SK-N-SH treated with all-trans-retinoic acid at 6 μM for 48 hours (cell line): Measurements from ENCODE around the gene NIPA2.

ENCODE experiments used
- CREB5 ChIP-seq: fragments of 250-450 bp; sonication (Bioruptor Pico); IDR thresholded peaks from 2 replicates; pipeline ENCODE4 v1.5.1; 2020; ENCODE audit warnings: low read depth, mild to moderate bottlenecking, moderate library complexity
- OSR1 ChIP-seq: fragments of 250-450 bp; sonication (Bioruptor Pico); IDR thresholded peaks from 2 replicates; pipeline ENCODE4 v1.8.0; 2022; ENCODE audit warnings: moderate library complexity, mild to moderate bottlenecking, inconsistent platforms
- PATZ1 ChIP-seq: fragments of 250-450 bp; sonication (Bioruptor Pico); IDR thresholded peaks from 2 replicates; pipeline ENCODE4 v1.8.0; 2020; ENCODE audit warnings: mild to moderate bottlenecking, moderate library complexity, borderline replicate concordance
- POU6F1 ChIP-seq: fragments of 250-450 bp; sonication (Bioruptor Pico); IDR thresholded peaks from 2 replicates; pipeline ENCODE4 v1.8.0; 2021; ENCODE audit warnings: low read depth, mild to moderate bottlenecking, moderate library complexity, borderline replicate concordance
- RARB ChIP-seq: fragments of 250-450 bp; sonication (Bioruptor Pico); IDR thresholded peaks from 2 replicates; pipeline ENCODE4 v1.8.0; 2021; ENCODE audit warnings: mild to moderate bottlenecking, moderate library complexity
- TCF4 ChIP-seq: fragments of 250-450 bp; sonication (Bioruptor Pico); IDR thresholded peaks from 2 replicates; pipeline ENCODE4 v1.8.0; 2021; ENCODE audit warnings: mild to moderate bottlenecking, moderate library complexity, borderline replicate concordance
- TOX ChIP-seq: fragments of 250-450 bp; sonication (Bioruptor Pico); IDR thresholded peaks from 2 replicates; pipeline ENCODE4 v1.8.0; 2021; ENCODE audit warnings: mild to moderate bottlenecking, moderate library complexity, borderline replicate concordance
- TSHZ2 ChIP-seq: fragments of 250-450 bp; sonication (Bioruptor Pico); IDR thresholded peaks from 2 replicates; pipeline ENCODE4 v1.5.0; 2020; ENCODE audit warnings: mild to moderate bottlenecking, moderate library complexity
- ZC3H10 ChIP-seq: fragments of 250-450 bp; sonication (Bioruptor Pico); IDR thresholded peaks from 2 replicates; pipeline ENCODE4 v1.5.1; 2021; ENCODE audit warnings: mild to moderate bottlenecking, moderate library complexity
- ZFP3 ChIP-seq: fragments of 250-450 bp; sonication (Bioruptor Pico); IDR thresholded peaks from 2 replicates; pipeline ENCODE4 v1.5.0; 2020; ENCODE audit warnings: mild to moderate bottlenecking, moderate library complexity
- ZFP30 ChIP-seq: fragments of 450-650 bp; formaldehyde crosslinking; IDR thresholded peaks from 2 replicates; pipeline ENCODE4 v1.5.0; 2022; ENCODE audit warnings: mild to moderate bottlenecking, moderate library complexity
- ZNF565 ChIP-seq: fragments of 450-650 bp; formaldehyde crosslinking; conservative IDR thresholded peaks from 2 replicates; pipeline ENCODE4 v1.5.0; 2020; ENCODE audit warnings: low read depth, mild to moderate bottlenecking, moderate library complexity
- ZNF70 ChIP-seq: fragments of 450-650 bp; formaldehyde crosslinking; IDR thresholded peaks from 2 replicates; pipeline ENCODE4 v1.5.0; 2020; ENCODE audit warnings: mild to moderate bottlenecking, moderate library complexity

- TF ChIP-seq ZNF565 (CRISPR knock-in tag) (no peak), TCF4 (CRISPR knock-in tag) (no peak), ZNF70 (no peak), TOX (no peak), PATZ1 (CRISPR knock-in tag) (no peak), ZFP3 (CRISPR knock-in tag) (no peak), CREB5 (CRISPR knock-in tag) (no peak), ZC3H10 (CRISPR knock-in tag) (no peak), RARB (CRISPR knock-in tag) (no peak), POU6F1 (CRISPR knock-in tag) (no peak), TSHZ2 (no peak), ZFP30 (no peak), OSR1 (CRISPR knock-in tag) (no peak)
These were observed 7.6 kb downstream of the NIPA2 start for GRCh38 chr15:22846073-22846472.
